ENCODE measurements around the gene BMP8B. TPM values are rescaled to one million over a fixed set of nuclear protein-coding genes. Genes with fewer than 3 reads are reported as not detected.
A peak's percentile ranks its signal among the peaks of the same experiment; 100 is the strongest.

BMP8B gene
- under 1 TPM; 0.19 to 0.68 (median 0.53) TPM for total RNA-seq
- polyA plus RNA-seq, result under 1 TPM; 0.08 to 0.19 TPM
- long read RNA-seq, donor 1, partial matches to known transcripts, result 0 of 1 reads
- long read RNA-seq, donor 1, other reads (novel, unspliced or antisense), result 1 of 1 reads
- long read RNA-seq, donor 2, result 0 reads
- long read RNA-seq, donor 3, partial matches to known transcripts, result 0 of 1 reads
- long read RNA-seq, donor 3, other reads (novel, unspliced or antisense), result 1 of 1 reads

- peak; percentile 43 to 81 (median 55) for DNase-seq
- Histone ChIP-seq H3K4me3 (peak within 1 kb of the TSS; percentile 16 to 65 (median 46)), H3K36me3 (no peaks in the 10 kb centered on the region), H3K27ac (no peak within 1 kb of the TSS), H3K9me3 (no peaks in the 10 kb centered on the region), H3K27me3 (peaks cover 0 to 38% (median 17%) of the 10 kb centered on the region in 9 donors), H3K4me1 (peaks cover 0 to 15% (median 0%) of the 10 kb centered on the region in 12 donors)
- ATAC-seq, result peak in 3 of 4 donors; percentile 66 to 81 (median 75)
- no peak for TF ChIP-seq CTCF (IDR thresholded peaks at IDR 0.05)
- no peak for TF ChIP-seq POLR2A (IDR thresholded peaks at IDR 0.05)
- intact Hi-C loops (cut with DNase I), result no loop called here
- WGBS, 4 donors, result 1 to 7% (median 2%) methylated on average over 16 to 91 of the region's 91 CpGs; no CpG with 5 or more reads in 1 of the 4 donors
These were observed at the start of gene BMP8B for GRCh38 chr1:39788758-39789570. TSS of gene BMP8B (minus strand) at chr1:39788865. CDS start at chr1:39788485, 380 bp downstream.

GRCh38 chr1:39836595-39837110, 48.0 kb upstream of the BMP8B start:
- H3K36me3 ChIP-seq, result peaks cover 3 to 48% (median 34%) of the 10 kb centered on the region in 9 donors
- intact Hi-C loops (cut with DNase I), result loop anchor here in 1 of 10 donors (5.0 kb wide), 1 partner anchor 51 kb away; no protein-coding TSS in a partner anchor
- TF ChIP-seq CTCF (IDR thresholded peaks at IDR 0.05) (no peak), POLR2A (IDR thresholded peaks at IDR 0.05) (no peak)

GRCh38 chr1:39835935-39836594, 47.4 kb upstream of the BMP8B start:
- ATAC-seq, result no peak
- H3K4me1 ChIP-seq, result no peaks in the 10 kb centered on the region
- H3K27me3 ChIP-seq, result no peaks in the 10 kb centered on the region
- H3K27ac ChIP-seq, result no peak overlapping the region
- no peaks in the 10 kb centered on the region for H3K9me3 ChIP-seq
- H3K36me3 ChIP-seq, result peaks cover 3 to 43% (median 28%) of the 10 kb centered on the region in 9 donors
- no peak overlapping the region for H3K4me3 ChIP-seq
- DNase-seq, result no peak
- WGBS, 4 donors, result 71 to 80% (median 74%) methylated on average over 7 of the region's 7 CpGs
- TF ChIP-seq CTCF (IDR thresholded peaks at IDR 0.05) (no peak), POLR2A (IDR thresholded peaks at IDR 0.05) (no peak)
- intact Hi-C loops (cut with DNase I), result loop anchor here in 1 of 10 donors (5.0 kb wide), 1 partner anchor 51 kb away; no protein-coding TSS in a partner anchor

More at GRCh38 chr1:39836595-39837110, 48.0 kb upstream of the BMP8B start:
- no peak for DNase-seq
- ATAC-seq, result no peak
- Histone ChIP-seq H3K4me1 (no peaks in the 10 kb centered on the region), H3K9me3 (no peaks in the 10 kb centered on the region), H3K27ac (no peak overlapping the region), H3K27me3 (no peaks in the 10 kb centered on the region), H3K4me3 (no peak overlapping the region)
- WGBS, 4 donors, result 93 to 97% (median 96%) methylated on average over 3 of the region's 3 CpGs

All from heart left ventricle (tissue), 16 donors.